ENCODE data around the gene DPYD.

Gene DPYD

DNA sequence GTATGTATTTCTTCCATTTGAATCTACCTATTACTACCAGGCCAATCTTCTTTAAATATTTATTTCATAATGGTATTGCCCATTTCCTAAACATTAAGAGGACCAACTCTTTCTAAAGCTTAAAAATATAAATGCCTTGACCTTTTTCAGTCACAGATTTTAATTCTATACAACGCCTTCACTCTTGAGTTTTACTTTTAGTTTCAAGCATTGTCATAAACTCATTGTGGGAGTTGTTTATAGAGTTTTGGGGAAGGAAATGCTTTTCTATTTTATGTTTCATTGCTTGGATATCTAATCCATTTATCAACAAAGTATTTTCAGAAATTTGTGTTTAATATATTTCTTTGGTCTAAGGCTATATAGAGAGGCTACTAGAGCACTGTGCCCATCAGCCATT, 155.8 kb downstream of the DPYD start:
- H3K36me3 Mint-ChIP-seq = peaks cover 3% of the 10 kb centered on the region
- no peaks in the 10 kb centered on the region for H3K4me1 Mint-ChIP-seq
- no peaks in the 10 kb centered on the region for H3K27me3 Mint-ChIP-seq
- no peak overlapping the region for H3K4me3 Mint-ChIP-seq
- no peak for DNase-seq (ENCODE audit: low spot score in 2 of 2)
- H3K27ac Mint-ChIP-seq = no peak overlapping the region
- H3K9me3 Mint-ChIP-seq = peaks cover 7% of the 10 kb centered on the region
- ATAC-seq (ENCODE audit: low read depth) = no peak

DNA sequence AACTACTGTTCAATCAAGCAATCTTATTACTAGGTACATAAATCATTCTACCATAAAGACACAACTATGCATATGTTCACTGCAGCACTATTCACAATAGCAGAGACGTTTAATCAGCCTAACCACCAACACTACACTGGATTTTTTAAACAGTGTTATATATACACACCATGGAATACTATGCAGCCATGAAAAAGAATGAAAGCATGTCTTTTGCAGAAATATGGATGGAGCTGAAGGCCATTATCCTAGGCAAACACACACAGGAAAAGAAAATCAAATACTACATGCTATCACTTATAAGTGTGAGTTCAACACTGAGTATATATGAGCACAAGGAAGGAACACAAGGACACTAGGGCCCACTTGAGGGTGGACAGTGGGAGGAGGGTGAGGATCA, 159.2 kb downstream of the DPYD start:
- Mint-ChIP-seq H3K27ac (no peak overlapping the region), H3K4me1 (no peaks in the 10 kb centered on the region), H3K9me3 (peaks cover 7% of the 10 kb centered on the region), H3K4me3 (no peak overlapping the region), H3K36me3 (peaks cover 4% of the 10 kb centered on the region), H3K27me3 (no peaks in the 10 kb centered on the region)
- DNase-seq (ENCODE audit: low spot score in 2 of 2) = no peak
- ATAC-seq (ENCODE audit: low read depth) = no peak

DNA sequence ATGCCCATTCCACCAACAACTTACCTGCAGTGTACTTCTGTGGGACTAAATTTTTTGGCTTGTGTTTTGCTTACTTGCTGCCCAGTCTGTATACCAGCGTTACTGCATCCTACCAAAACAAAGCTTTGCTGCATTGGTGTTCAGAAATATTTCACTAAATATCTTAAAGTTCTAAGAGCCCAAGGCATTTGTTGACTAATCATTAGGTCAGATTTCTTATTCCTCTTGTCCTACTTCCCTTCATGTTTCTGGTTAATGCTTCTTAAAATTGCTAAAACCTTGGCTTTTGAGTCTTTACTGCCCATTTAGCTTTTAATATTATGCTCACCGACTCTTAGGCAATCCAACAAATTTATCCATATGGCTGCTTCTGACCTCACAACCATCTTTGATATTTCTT, 161.8 kb downstream of the DPYD start:
- H3K27ac Mint-ChIP-seq = no peak overlapping the region
- ATAC-seq (ENCODE audit: low read depth) (no peak), DNase-seq (ENCODE audit: low spot score in 2 of 2) (no peak)
- no peaks in the 10 kb centered on the region for H3K4me1 Mint-ChIP-seq
- H3K9me3 Mint-ChIP-seq = peaks cover 7% of the 10 kb centered on the region
- H3K27me3 Mint-ChIP-seq = no peaks in the 10 kb centered on the region
- peaks cover 4% of the 10 kb centered on the region for H3K36me3 Mint-ChIP-seq
- no peak overlapping the region for H3K4me3 Mint-ChIP-seq

DNA sequence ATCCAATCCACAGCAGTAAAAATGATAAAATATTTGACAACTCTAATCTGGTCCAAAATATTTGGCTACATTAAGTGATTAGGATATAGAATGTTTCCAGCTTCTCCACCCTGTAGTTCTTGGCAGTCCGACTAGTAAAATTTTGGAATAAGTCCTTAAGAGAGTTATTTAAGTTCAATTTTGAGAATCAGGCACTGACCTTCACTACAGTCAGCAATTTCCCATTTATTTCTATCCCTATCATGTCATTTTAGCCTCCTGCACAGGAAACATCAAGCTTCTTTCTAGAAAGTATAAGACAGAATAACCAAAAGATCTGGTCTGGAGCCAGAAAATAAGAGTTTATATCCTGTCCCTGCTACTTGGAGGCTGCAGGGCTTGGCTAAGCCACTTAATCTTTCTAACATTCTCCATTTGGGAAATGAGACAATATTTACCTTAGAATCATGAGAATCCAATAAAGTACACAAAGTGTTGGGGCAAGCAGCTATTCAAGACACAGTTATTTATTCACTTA, 162.2 kb downstream of the DPYD start:
- Mint-ChIP-seq H3K36me3 (peaks cover 4% of the 10 kb centered on the region), H3K9me3 (peaks cover 6% of the 10 kb centered on the region), H3K4me3 (no peak overlapping the region), H3K27ac (no peak overlapping the region), H3K27me3 (no peaks in the 10 kb centered on the region), H3K4me1 (no peaks in the 10 kb centered on the region)
- DNase-seq (ENCODE audit: low spot score in 2 of 2) = no peak
- no peak for ATAC-seq (ENCODE audit: low read depth)

DNA sequence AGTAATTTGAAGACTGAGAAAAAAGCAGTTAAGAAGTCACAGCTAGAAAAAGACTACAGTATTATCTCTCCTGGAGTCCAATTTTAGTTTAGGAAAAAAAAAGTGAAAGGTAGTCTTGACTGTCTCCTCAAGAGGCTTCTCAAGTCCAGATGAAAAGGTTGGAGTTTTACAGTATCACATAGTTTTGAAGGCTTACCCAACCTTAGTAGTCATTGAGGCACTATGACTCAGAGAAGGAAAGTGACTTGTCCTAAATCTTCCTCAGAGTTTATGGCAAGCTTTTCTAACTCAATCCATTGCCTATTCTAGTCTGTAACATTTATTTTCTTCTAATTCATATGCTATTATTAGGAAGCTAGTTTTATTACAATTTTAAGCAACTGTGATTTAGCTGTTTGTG, 174.9 kb downstream of the DPYD start:
- H3K27ac Mint-ChIP-seq = no peak overlapping the region

DNA sequence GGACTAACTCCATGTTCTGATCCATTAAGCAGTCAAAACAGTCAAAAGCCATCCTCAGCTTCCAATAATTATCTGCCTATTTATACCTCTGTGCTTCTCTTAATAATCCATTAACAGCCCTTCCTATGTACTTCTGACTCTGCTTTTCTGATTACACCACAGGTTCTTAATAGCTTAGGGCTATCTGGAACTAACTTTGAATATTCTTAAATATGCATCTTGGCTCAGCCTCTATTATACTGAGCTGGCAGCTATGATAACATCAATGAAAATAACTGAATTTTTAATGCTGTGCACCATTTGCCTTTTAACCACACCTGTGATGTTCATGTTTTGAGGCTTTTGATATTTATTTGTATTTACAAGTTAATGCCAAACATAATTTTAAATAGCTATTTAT, 175.9 kb downstream of the DPYD start:
- Mint-ChIP-seq H3K4me3 (no peak overlapping the region), H3K27me3 (no peaks in the 10 kb centered on the region), H3K36me3 (peaks cover 2% of the 10 kb centered on the region), H3K27ac (no peak overlapping the region), H3K4me1 (peaks cover 9% of the 10 kb centered on the region), H3K9me3 (peaks cover 2% of the 10 kb centered on the region)
- ATAC-seq (ENCODE audit: low read depth) = no peak
- DNase-seq (ENCODE audit: low spot score in 2 of 2) = no peak

More for the DNA sequence above, 174.9 kb downstream of the DPYD start:
- Mint-ChIP-seq H3K9me3 (peaks cover 2% of the 10 kb centered on the region), H3K4me3 (no peak overlapping the region), H3K4me1 (peaks cover 7% of the 10 kb centered on the region), H3K36me3 (peaks cover 2% of the 10 kb centered on the region), H3K27me3 (no peaks in the 10 kb centered on the region)
- DNase-seq (ENCODE audit: low spot score in 2 of 2) = no peak
- no peak for ATAC-seq (ENCODE audit: low read depth)

DNA sequence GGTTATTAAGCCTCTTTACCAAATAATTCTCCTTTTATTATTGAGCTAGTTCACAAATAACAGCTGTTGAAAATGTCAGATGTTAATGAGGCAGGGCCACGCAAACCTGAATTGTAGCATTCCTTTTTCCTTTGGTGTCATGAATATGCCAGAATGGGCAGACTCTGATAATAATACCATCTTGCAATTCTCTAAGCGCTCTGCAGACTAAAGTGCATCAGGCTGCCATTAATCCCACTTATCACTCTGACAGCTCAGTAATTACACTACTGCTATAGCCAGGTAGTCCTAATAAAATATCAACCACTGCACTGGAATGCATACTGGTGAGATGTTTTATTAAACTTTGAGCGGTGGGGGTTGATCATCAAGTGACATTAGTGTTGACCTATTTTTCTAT, 177.7 kb downstream of the DPYD start:
- no peaks in the 10 kb centered on the region for H3K27me3 Mint-ChIP-seq
- ATAC-seq (ENCODE audit: low read depth) = no peak
- no peak for DNase-seq (ENCODE audit: low spot score in 2 of 2)
- H3K9me3 Mint-ChIP-seq = no peaks in the 10 kb centered on the region
- peaks cover 9% of the 10 kb centered on the region for H3K4me1 Mint-ChIP-seq
- no peaks in the 10 kb centered on the region for H3K36me3 Mint-ChIP-seq
- no peak overlapping the region for H3K4me3 Mint-ChIP-seq
- no peak overlapping the region for H3K27ac Mint-ChIP-seq

DNA sequence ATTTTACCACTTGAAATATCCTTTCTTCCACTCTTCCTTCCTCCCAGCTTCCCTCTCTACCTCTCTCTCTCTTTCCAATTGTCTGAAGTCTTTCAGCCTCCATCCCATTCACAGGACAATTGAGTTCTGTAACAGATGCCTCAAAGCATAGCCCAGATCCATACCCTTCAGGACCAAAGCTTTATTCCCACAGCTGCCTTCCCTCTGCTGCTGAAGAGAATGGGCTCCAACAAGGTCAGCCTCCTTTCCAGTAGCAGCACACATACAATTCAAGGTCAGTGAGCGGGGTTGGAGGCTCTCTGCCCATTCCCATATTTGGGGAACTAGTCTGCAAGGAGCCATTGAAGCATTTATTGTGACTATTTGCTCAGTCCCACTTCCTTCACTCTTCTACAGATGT, 179.9 kb downstream of the DPYD start:
- H3K4me3 Mint-ChIP-seq = no peak overlapping the region
- ATAC-seq (ENCODE audit: low read depth) (no peak), DNase-seq (ENCODE audit: low spot score in 2 of 2) (no peak)
- peaks cover 9% of the 10 kb centered on the region for H3K4me1 Mint-ChIP-seq
- H3K27ac Mint-ChIP-seq = no peak overlapping the region
- no peaks in the 10 kb centered on the region for H3K36me3 Mint-ChIP-seq
- H3K9me3 Mint-ChIP-seq = no peaks in the 10 kb centered on the region
- no peaks in the 10 kb centered on the region for H3K27me3 Mint-ChIP-seq

DNA sequence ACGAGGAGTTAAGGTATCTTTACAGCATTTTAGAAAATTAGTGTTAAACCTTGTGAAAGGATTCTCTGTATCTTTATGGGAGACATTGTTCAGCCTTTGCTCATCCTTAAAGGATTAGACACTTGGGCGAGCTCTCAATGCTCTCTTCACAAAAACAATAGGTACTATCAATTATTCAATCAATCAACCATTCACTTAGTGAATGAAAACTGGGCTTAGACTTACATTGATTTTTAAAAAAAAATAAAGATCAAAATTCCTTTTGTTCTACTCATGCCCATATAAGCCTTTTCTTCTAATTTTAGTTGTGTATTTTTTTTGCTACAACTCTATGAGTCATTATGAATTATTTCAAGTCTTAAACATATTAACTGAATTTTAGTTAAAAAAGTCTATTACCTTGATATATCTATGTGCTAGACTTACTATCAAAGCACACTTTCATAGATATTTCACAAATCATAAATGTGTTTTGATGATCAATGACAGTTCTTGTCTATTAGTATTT, 181.2 kb downstream of the DPYD start:
- Mint-ChIP-seq H3K27ac (no peak overlapping the region), H3K4me3 (no peak overlapping the region), H3K4me1 (peaks cover 9% of the 10 kb centered on the region), H3K27me3 (no peaks in the 10 kb centered on the region), H3K36me3 (no peaks in the 10 kb centered on the region), H3K9me3 (no peaks in the 10 kb centered on the region)
- DNase-seq (ENCODE audit: low spot score in 2 of 2) (no peak), ATAC-seq (ENCODE audit: low read depth) (no peak)

DNA sequence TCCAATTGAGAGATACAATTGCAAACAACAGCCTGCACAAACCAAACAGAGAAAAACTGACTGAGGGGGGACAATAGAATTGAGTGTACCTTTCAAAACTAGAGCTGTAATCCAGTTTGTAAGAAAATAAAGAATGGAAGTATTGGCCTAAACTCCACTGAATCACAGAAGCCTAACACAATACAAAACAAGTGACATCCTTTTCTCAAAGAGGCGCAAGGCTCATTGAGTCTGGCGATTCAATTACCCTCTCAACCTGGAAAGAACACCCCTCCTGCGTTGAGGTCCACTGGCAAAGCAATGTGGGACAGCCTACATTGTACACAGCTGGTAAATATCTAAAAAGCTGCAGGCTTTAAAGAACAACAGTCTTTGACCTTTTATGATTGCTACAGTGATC, 182.6 kb downstream of the DPYD start:
- DNase-seq (ENCODE audit: low spot score in 2 of 2) (no peak), ATAC-seq (ENCODE audit: low read depth) (no peak)
- no peak overlapping the region for H3K27ac Mint-ChIP-seq
- H3K36me3 Mint-ChIP-seq = no peaks in the 10 kb centered on the region
- H3K4me1 Mint-ChIP-seq = peaks cover 8% of the 10 kb centered on the region
- no peaks in the 10 kb centered on the region for H3K27me3 Mint-ChIP-seq
- H3K4me3 Mint-ChIP-seq = no peak overlapping the region
- H3K9me3 Mint-ChIP-seq = no peaks in the 10 kb centered on the region

DNA sequence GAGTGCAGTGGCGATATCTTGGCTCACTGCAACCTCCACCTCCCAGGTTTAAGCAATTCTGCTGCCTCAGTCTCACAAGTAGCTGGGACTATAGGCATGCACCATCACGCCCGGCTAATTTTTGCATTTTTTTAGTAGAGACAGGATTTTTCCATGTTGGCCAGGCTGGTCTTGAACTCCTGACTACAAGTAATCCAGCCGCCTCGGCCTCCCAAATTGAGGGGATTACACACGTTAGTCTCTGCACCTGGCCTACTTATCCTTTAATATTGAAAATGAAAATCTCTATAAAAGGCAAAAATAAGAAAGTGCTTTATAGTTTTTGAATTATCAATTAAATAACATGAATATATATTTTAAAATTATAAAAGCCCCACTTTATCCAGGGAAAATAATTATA, 190.6 kb downstream of the DPYD start:
- no peaks in the 10 kb centered on the region for H3K4me1 Mint-ChIP-seq
- H3K9me3 Mint-ChIP-seq = no peaks in the 10 kb centered on the region

DNA sequence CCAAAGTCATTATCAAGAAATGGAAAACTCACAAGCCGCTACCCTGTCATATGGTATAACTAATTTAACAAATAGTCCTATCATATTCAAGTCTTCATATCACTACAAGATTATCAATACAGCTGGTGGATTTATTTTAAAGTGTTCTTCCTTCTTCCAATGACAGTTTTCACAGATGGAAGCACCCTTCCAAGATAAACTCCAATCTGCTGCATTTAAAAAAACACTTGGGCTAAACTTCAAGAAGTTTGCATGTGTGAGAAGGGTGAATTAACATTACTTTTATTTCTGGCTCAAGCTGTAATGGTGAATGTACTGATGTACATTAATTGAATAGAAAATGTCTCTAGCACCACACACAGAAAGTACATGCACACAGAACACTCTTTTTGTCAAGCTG, 192.4 kb downstream of the DPYD start:
- ATAC-seq (ENCODE audit: low read depth) (no peak), DNase-seq (ENCODE audit: low spot score in 2 of 2) (no peak)
- no peak overlapping the region for H3K27ac Mint-ChIP-seq
- peaks cover 6% of the 10 kb centered on the region for H3K9me3 Mint-ChIP-seq
- H3K36me3 Mint-ChIP-seq = peaks cover 2% of the 10 kb centered on the region
- no peak overlapping the region for H3K4me3 Mint-ChIP-seq
- no peaks in the 10 kb centered on the region for H3K4me1 Mint-ChIP-seq
- no peaks in the 10 kb centered on the region for H3K27me3 Mint-ChIP-seq

More for the DNA sequence above, 190.6 kb downstream of the DPYD start:
- no peak overlapping the region for H3K27ac Mint-ChIP-seq
- no peaks in the 10 kb centered on the region for H3K27me3 Mint-ChIP-seq
- DNase-seq (ENCODE audit: low spot score in 2 of 2) (no peak), ATAC-seq (ENCODE audit: low read depth) (no peak)
- H3K36me3 Mint-ChIP-seq = no peaks in the 10 kb centered on the region
- no peak overlapping the region for H3K4me3 Mint-ChIP-seq

DNA sequence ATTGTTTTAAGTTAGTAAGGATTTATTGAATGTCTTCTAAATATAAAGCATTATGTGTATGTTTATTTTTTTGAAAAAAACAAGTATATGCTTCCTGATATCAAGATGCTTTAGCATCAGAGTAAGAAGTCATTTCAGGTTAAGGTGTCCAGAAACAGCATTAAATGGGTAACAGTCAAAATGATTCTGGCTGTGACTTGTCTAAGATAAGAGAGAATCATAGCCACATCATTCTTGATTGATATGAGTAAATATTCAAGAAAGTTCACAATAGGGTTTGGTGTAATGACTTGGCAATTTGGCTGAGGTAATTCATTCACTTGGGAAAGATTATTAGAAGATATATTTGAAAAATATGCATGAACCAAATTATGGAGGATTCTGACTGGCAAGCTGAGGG, 193.8 kb downstream of the DPYD start:
- DNase-seq (ENCODE audit: low spot score in 2 of 2) (no peak), ATAC-seq (ENCODE audit: low read depth) (no peak)
- no peaks in the 10 kb centered on the region for H3K4me1 Mint-ChIP-seq
- H3K27me3 Mint-ChIP-seq = no peaks in the 10 kb centered on the region
- peaks cover 2% of the 10 kb centered on the region for H3K36me3 Mint-ChIP-seq
- no peak overlapping the region for H3K4me3 Mint-ChIP-seq
- no peak overlapping the region for H3K27ac Mint-ChIP-seq
- H3K9me3 Mint-ChIP-seq = peaks cover 6% of the 10 kb centered on the region

DNA sequence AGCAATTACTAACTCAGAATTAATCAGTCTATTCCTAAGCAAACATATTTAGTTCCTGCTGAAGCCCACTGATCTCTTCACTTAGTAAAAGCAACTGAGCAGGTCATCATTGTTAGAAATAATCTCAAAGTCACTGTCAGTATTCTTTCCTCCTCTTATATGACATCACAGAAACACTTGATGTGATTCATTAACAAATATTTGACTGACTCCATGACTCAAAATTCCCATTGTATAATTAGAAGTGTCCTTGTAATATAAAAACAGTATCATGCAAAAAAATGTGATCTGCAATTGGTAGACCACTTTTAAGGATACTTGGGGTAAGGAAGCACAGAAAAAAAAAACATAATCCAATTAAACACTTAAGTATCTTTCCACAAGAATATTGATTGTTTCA, 194.4 kb downstream of the DPYD start:
- Mint-ChIP-seq H3K9me3 (peaks cover 6% of the 10 kb centered on the region), H3K27me3 (no peaks in the 10 kb centered on the region), H3K27ac (no peak overlapping the region), H3K4me1 (no peaks in the 10 kb centered on the region), H3K36me3 (peaks cover 2% of the 10 kb centered on the region), H3K4me3 (no peak overlapping the region)
- DNase-seq (ENCODE audit: low spot score in 2 of 2) (no peak), ATAC-seq (ENCODE audit: low read depth) (no peak)

DNA sequence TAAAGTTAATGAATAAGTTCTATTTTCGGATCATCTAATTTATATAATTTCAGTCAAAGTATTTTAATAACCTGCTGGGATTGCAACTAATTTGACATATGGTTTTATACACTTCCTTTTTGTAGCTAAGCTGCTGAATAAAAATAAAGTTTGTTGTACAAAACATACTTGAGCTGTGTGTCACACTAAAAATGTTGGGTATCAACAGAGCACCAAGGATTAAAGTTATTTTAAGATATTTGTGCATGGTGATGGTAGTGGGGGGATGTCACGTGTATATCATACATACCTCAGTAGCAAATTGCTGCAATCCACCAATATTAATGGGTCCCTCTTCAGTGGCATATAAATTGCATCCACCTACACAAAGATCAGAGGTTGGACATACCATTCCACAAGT, 199.6 kb downstream of the DPYD start:
- Mint-ChIP-seq H3K27me3 (no peaks in the 10 kb centered on the region), H3K4me1 (no peaks in the 10 kb centered on the region), H3K36me3 (peaks cover 8% of the 10 kb centered on the region), H3K27ac (no peak overlapping the region), H3K4me3 (no peak overlapping the region), H3K9me3 (peaks cover 6% of the 10 kb centered on the region)
- ATAC-seq (ENCODE audit: low read depth) (no peak), DNase-seq (ENCODE audit: low spot score in 2 of 2) (no peak)
